Measurements from ENCODE around the gene ADAMTS9.

GRCh38 chr3:64505419-64505818 is 182.4 kb downstream of the ADAMTS9 start:
- TF ChIP-seq CTCF (IDR thresholded peaks at IDR 0.05; ENCODE audit: poor library complexity, severe bottlenecking): no peak
- TF ChIP-seq POLR2AphosphoS5 (IDR thresholded peaks at IDR 0.05): no peak
- TF ChIP-seq REST (IDR thresholded peaks at IDR 0.05; ENCODE audit: borderline replicate concordance): no peak
- TF ChIP-seq EP300 (conservative IDR thresholded peaks at IDR 0.05; ENCODE audit: poor library complexity, severe bottlenecking): no peak
- no peak for TF ChIP-seq EZH2 (IDR thresholded peaks at IDR 0.05; ENCODE audit: borderline replicate concordance, insufficient read depth, low read length, poor library complexity, severe bottlenecking)
- TF ChIP-seq RAD21 (conservative IDR thresholded peaks at IDR 0.05): no peak
- TF ChIP-seq TAF1 (IDR thresholded peaks at IDR 0.05; ENCODE audit: low read depth): no peak
